IMR-90 (cell line): ENCODE measurements around the gene UNC79.

Source experiments
- CEBPB ChIP-seq: IDR thresholded peaks from 2 replicates; pipeline ENCODE4 v1.6.1; 2012; ENCODE audit warnings: low read depth, low read length, improper control_type of control experiment
- CTCF ChIP-seq: conservative IDR thresholded peaks from 2 replicates; pipeline ENCODE4 v1.5.1; 2012; ENCODE audit warnings: mild to moderate bottlenecking, low read depth, low read length, improper control_type of control experiment
- ELK1 ChIP-seq: fragments of 150-350 bp; IDR thresholded peaks from 2 replicates; pipeline ENCODE4 v1.6.1; 2016; ENCODE audit warnings: low read depth, mild to moderate bottlenecking, low read length, moderate library complexity, borderline replicate concordance
- FOS ChIP-seq: fragments of 150-350 bp; IDR thresholded peaks from 2 replicates; pipeline ENCODE4 v1.6.1; 2016; ENCODE audit warnings: low read depth, low read length
- POLR2A ChIP-seq: IDR thresholded peaks from 2 replicates; pipeline ENCODE4 v1.6.1; 2012; ENCODE audit warnings: mild to moderate bottlenecking, low read depth, low read length
- RAD21 ChIP-seq: IDR thresholded peaks from 2 replicates; pipeline ENCODE4 v1.6.1; 2012; ENCODE audit warnings: low read length, improper control_type of control experiment
- RFX5 ChIP-seq: IDR thresholded peaks from 2 replicates; pipeline ENCODE4 v1.8.0; 2012; ENCODE audit warnings: low read depth, mild to moderate bottlenecking, low read length, moderate library complexity
- SMC3 ChIP-seq: fragments of 150-350 bp; IDR thresholded peaks from 2 replicates; pipeline ENCODE4 v1.6.1; 2016; ENCODE audit warnings: low read depth, mild to moderate bottlenecking, antibody characterized with exemption, low read length, moderate library complexity
- USF2 ChIP-seq: fragments of 150-350 bp; IDR thresholded peaks from 2 replicates; pipeline ENCODE4 v1.6.1; 2017; ENCODE audit warnings: mild to moderate bottlenecking, antibody characterized with exemption, low read length, low read depth

- TF ChIP-seq ELK1 (no peak), CTCF (no peak), POLR2A (no peak), USF2 (no peak), CEBPB (no peak), RFX5 (no peak), FOS (no peak), RAD21 (no peak), SMC3 (no peak)
Measured at GRCh38 chr14:93736378-93737014, 305.8 kb downstream of the UNC79 start.
